HG02610 (cell line): ENCODE data around the gene CDKL1.
"Not testable (repeated sequence)": the region's sequence is repeated elsewhere in the genome, so short reads cannot be mapped to it uniquely, and the experiment has no call there.

Experiments
- ATAC-seq: cut with Tn5 transposase; IDR thresholded peaks from one replicate; pipeline ENCODE4 v1.9.1; 2021; ENCODE audit warnings: mild to moderate bottlenecking, moderate library complexity; ENCODE audit not compliant: unreplicated experiment

CDKL1 gene

GRCh38 chr14:50359631-50360030, 37.0 kb downstream of the CDKL1 start:
- ATAC-seq = no peak

- no peak for ATAC-seq
Measured at GRCh38 chr14:50357753-50358395, 38.8 kb downstream of the CDKL1 start.

GRCh38 chr14:50357124-50357523, 39.6 kb downstream of the CDKL1 start:
- ATAC-seq = no peak

GRCh38 chr14:50356283-50356682, 40.4 kb downstream of the CDKL1 start:
- ATAC-seq = not testable (repeated sequence)

GRCh38 chr14:50355692-50356091, 41.0 kb downstream of the CDKL1 start:
- ATAC-seq = no peak

GRCh38 chr14:50354527-50354926, 42.2 kb downstream of the CDKL1 start:
- no peak for ATAC-seq

GRCh38 chr14:50353126-50353525, 43.6 kb downstream of the CDKL1 start:
- no peak for ATAC-seq

GRCh38 chr14:50352584-50352983, 44.1 kb downstream of the CDKL1 start:
- no peak for ATAC-seq

GRCh38 chr14:50350975-50351374, 45.7 kb downstream of the CDKL1 start:
- no peak for ATAC-seq

GRCh38 chr14:50348933-50349332, 47.7 kb downstream of the CDKL1 start:
- ATAC-seq = no peak

- ATAC-seq = no peak
Measured at GRCh38 chr14:50347521-50347920, 49.2 kb downstream of the CDKL1 start.

- ATAC-seq = no peak
Measured at GRCh38 chr14:50345846-50346422, 50.7 kb downstream of the CDKL1 start.

GRCh38 chr14:50344876-50345563, 51.7 kb downstream of the CDKL1 start:
- ATAC-seq = no peak

GRCh38 chr14:50344116-50344775, 52.4 kb downstream of the CDKL1 start:
- peak; percentile 88 for ATAC-seq

GRCh38 chr14:50343434-50343833, 53.2 kb downstream of the CDKL1 start:
- ATAC-seq = no peak

GRCh38 chr14:50342221-50343078, 54.2 kb downstream of the CDKL1 start:
- peak; percentile 50 for ATAC-seq

- ATAC-seq = no peak
Measured at GRCh38 chr14:50340963-50341362, 55.7 kb downstream of the CDKL1 start.

- ATAC-seq = no peak
Measured at GRCh38 chr14:50340045-50340444, 56.6 kb downstream of the CDKL1 start.

- ATAC-seq = no peak
Measured at GRCh38 chr14:50339178-50339804, 57.4 kb downstream of the CDKL1 start.

- ATAC-seq = no peak
Measured at GRCh38 chr14:50338587-50338986, 58.1 kb downstream of the CDKL1 start.
